OCI-LY1 (cell line): Measurements from ENCODE around the gene NDFIP1.

Experiments
- H2AFZ ChIP-seq: fragments of 200-600 bp; sonication (generic), shearing (Covaris generic); 2 replicates; pipeline ENCODE4 v1.6.0; 2014; ENCODE audit warnings: antibody characterized with exemption, mild to moderate bottlenecking, low read length
- H3F3A ChIP-seq: fragments of 200-600 bp; sonication (generic), shearing (Covaris generic); 2 replicates; pipeline ENCODE4 v1.6.0; 2014; ENCODE audit warnings: mild to moderate bottlenecking, antibody characterized with exemption, low read length, moderate library complexity; ENCODE audit not compliant: insufficient read depth
- H3K27ac ChIP-seq: fragments of 200-600 bp; sonication (generic); 2 replicates; pipeline ENCODE4 v1.5.1; 2014; ENCODE audit warnings: low read length, mixed run types, mild to moderate bottlenecking, low read depth; ENCODE audit not compliant: poor library complexity, severe bottlenecking
- H3K27me3 ChIP-seq: fragments of 200-600 bp; sonication (generic); 2 replicates; pipeline ENCODE4 v1.6.0; 2014; ENCODE audit warnings: antibody characterized with exemption, mild to moderate bottlenecking, low read length, moderate library complexity; ENCODE audit not compliant: insufficient read depth
- H3K36me3 ChIP-seq: fragments of 200-600 bp; sonication (generic); 2 replicates; pipeline ENCODE4 v1.6.1; 2014; ENCODE audit warnings: mild to moderate bottlenecking, antibody characterized with exemption, low read length, moderate library complexity, mixed read lengths; ENCODE audit not compliant: insufficient read depth
- H3K4me1 ChIP-seq: fragments of 200-600 bp; sonication (generic); 2 replicates; pipeline ENCODE4 v1.5.1; 2014; ENCODE audit warnings: mild to moderate bottlenecking, low read length, moderate library complexity; ENCODE audit not compliant: insufficient read depth, severe bottlenecking
- H3K4me2 ChIP-seq: fragments of 200-600 bp; sonication (generic), shearing (Covaris generic); 2 replicates; pipeline ENCODE4 v1.6.1; 2014; ENCODE audit warnings: low read length
- H3K4me3 ChIP-seq: fragments of 200-600 bp; sonication (generic); 2 replicates; pipeline ENCODE4 v1.5.1; 2014; ENCODE audit warnings: low read length, low read depth, mild to moderate bottlenecking, mixed read lengths; ENCODE audit not compliant: poor library complexity, severe bottlenecking
- H3K79me2 ChIP-seq: fragments of 200-600 bp; shearing (Covaris generic); 2 replicates; pipeline ENCODE4 v1.6.1; 2016; ENCODE audit warnings: mixed run types, low read length, mixed read lengths; ENCODE audit not compliant: insufficient read depth
- H3K9ac ChIP-seq: fragments of 200-600 bp; sonication (generic), shearing (Covaris generic); 2 replicates; pipeline ENCODE4 v1.6.1; 2014; ENCODE audit warnings: mild to moderate bottlenecking, low read length, mixed read lengths
- H3K9me2 ChIP-seq: fragments of 200-600 bp; sonication (generic), shearing (Covaris generic); 2 replicates; pipeline ENCODE4 v1.6.1; 2014; ENCODE audit warnings: low read depth, mild to moderate bottlenecking, low read length, mixed read lengths
- H3K9me3 ChIP-seq: fragments of 200-600 bp; shearing (Covaris generic); 2 replicates; pipeline ENCODE4 v1.6.1; 2014; ENCODE audit warnings: low read length, mixed read lengths
- H4K20me1 ChIP-seq: fragments of 200-600 bp; sonication (generic), shearing (Covaris generic); 2 replicates; pipeline ENCODE4 v1.6.0; 2016; ENCODE audit warnings: mild to moderate bottlenecking, low read length; ENCODE audit not compliant: insufficient read depth
- EZH2 ChIP-seq: fragments of 200-600 bp; sonication (generic), shearing (Covaris generic); IDR thresholded peaks from 2 replicates; pipeline ENCODE4 v1.8.0; 2017; ENCODE audit warnings: borderline replicate concordance, mixed run types, mild to moderate bottlenecking, antibody characterized with exemption, low read length, moderate library complexity, mixed read lengths
- TF ChIP-seq, protein P1 (sequence below): fragments of 200-600 bp; sonication (generic), shearing (Covaris generic); IDR thresholded peaks from 2 replicates; pipeline ENCODE4 v1.5.1; 2017; ENCODE audit warnings: mild to moderate bottlenecking, antibody characterized with exemption, low read length, moderate library complexity, mixed read lengths

The NDFIP1 gene

GRCh38 chr5:142122121-142122520 is 13.5 kb downstream of the NDFIP1 start:
- no peak overlapping the region for H3K4me2 ChIP-seq
- H3K4me1 ChIP-seq = peaks cover 8% of the 10 kb centered on the region
- peaks cover 14% of the 10 kb centered on the region for H3K36me3 ChIP-seq
- no peaks in the 10 kb centered on the region for H3K9me2 ChIP-seq
- no peaks in the 10 kb centered on the region for H3K27me3 ChIP-seq
- no peak overlapping the region for H3K27ac ChIP-seq
- H3K79me2 ChIP-seq = no peaks in the 10 kb centered on the region
- H3F3A ChIP-seq = no peaks in the 10 kb centered on the region
- no peak overlapping the region for H2AFZ ChIP-seq
- H4K20me1 ChIP-seq = no peaks in the 10 kb centered on the region
- TF ChIP-seq EZH2 = no peak
- TF ChIP-seq, protein P1, sequence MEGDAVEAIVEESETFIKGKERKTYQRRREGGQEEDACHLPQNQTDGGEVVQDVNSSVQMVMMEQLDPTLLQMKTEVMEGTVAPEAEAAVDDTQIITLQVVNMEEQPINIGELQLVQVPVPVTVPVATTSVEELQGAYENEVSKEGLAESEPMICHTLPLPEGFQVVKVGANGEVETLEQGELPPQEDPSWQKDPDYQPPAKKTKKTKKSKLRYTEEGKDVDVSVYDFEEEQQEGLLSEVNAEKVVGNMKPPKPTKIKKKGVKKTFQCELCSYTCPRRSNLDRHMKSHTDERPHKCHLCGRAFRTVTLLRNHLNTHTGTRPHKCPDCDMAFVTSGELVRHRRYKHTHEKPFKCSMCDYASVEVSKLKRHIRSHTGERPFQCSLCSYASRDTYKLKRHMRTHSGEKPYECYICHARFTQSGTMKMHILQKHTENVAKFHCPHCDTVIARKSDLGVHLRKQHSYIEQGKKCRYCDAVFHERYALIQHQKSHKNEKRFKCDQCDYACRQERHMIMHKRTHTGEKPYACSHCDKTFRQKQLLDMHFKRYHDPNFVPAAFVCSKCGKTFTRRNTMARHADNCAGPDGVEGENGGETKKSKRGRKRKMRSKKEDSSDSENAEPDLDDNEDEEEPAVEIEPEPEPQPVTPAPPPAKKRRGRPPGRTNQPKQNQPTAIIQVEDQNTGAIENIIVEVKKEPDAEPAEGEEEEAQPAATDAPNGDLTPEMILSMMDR = no peak
- H3K9me3 ChIP-seq = peaks cover 2% of the 10 kb centered on the region; the same call in 1 of the 2 replicates
- H3K9ac ChIP-seq = no peak overlapping the region
- no peak overlapping the region for H3K4me3 ChIP-seq

- Histone ChIP-seq H3K4me3 (no peak overlapping the region), H3K27me3 (no peaks in the 10 kb centered on the region), H3F3A (no peaks in the 10 kb centered on the region), H3K9me3 (peaks cover 2% of the 10 kb centered on the region; the same call in 1 of the 2 replicates), H2AFZ (no peak overlapping the region), H3K4me1 (peaks cover 3% of the 10 kb centered on the region), H3K79me2 (no peaks in the 10 kb centered on the region), H4K20me1 (no peaks in the 10 kb centered on the region), H3K36me3 (peaks cover 14% of the 10 kb centered on the region), H3K4me2 (no peak overlapping the region), H3K27ac (no peak overlapping the region), H3K9me2 (no peaks in the 10 kb centered on the region), H3K9ac (no peak overlapping the region)
- TF ChIP-seq EZH2 = no peak
- TF ChIP-seq, protein P1 = no peak
Observed at GRCh38 chr5:142125378-142125777, 16.8 kb downstream of the NDFIP1 start.

GRCh38 chr5:142125963-142126362 is 17.4 kb downstream of the NDFIP1 start:
- H3K9me2 ChIP-seq = no peaks in the 10 kb centered on the region
- no peak overlapping the region for H3K27ac ChIP-seq
- no peaks in the 10 kb centered on the region for H3K79me2 ChIP-seq
- no peak overlapping the region for H3K4me2 ChIP-seq
- no peak overlapping the region for H3K4me3 ChIP-seq
- H4K20me1 ChIP-seq = no peaks in the 10 kb centered on the region
- H3K9ac ChIP-seq = no peak overlapping the region
- no peaks in the 10 kb centered on the region for H3F3A ChIP-seq
- H3K27me3 ChIP-seq = no peaks in the 10 kb centered on the region
- H3K9me3 ChIP-seq = peaks cover 2% of the 10 kb centered on the region; the same call in 1 of the 2 replicates
- peaks cover 11% of the 10 kb centered on the region for H3K36me3 ChIP-seq
- H3K4me1 ChIP-seq = peaks cover 3% of the 10 kb centered on the region
- TF ChIP-seq, protein P1 = no peak
- no peak for TF ChIP-seq EZH2
- no peak overlapping the region for H2AFZ ChIP-seq
